ENCODE data around the gene BRF1.
"Not testable (repeated sequence)": the region's sequence is repeated elsewhere in the genome, so short reads cannot be mapped to it uniquely, and the experiment has no call there.

BRF1 gene

DNA sequence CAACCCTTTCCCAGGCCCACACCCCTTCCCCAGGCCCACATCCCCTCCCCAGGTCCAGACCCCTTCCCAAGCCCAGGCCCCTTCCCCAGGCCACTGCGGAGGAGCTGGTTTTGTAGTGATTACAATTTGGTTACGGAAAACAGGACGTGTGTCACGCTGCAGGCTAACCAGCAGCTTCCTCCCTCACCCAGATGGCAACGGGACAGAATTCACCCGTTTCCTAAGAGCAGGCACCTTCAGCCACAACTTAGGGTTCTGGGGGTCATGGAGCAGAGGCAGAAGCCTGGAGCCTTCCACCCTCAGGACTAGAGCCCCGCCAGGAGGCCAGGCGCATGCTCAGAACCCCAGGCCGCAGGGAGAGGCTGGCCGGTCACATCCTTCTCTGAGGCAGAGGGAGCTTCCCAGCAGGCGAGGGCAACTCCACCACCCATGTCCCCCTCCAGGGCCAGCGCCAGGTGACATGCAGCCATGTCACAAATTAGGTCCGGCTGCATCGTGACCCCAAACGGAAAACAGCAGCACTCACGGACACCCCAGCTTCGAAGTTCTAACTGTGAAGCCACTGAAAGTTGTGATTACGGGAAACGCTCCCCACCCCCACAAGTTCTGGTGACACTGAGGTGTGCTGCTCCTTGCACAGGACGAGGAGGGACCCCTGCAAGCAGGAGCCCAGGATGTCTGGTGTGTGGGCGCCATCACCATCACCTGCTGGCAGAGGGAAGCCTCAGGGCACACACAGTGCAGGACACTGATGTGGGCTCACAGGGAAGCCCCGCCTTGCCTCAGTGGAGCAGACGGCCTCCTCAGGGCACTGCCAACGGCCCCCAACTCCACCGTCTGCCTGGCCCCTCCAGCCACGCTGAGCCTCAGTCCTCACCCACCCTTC lies 7.7 kb downstream of the BRF1 start:
- peaks cover 50% of the 10 kb centered on the region for H3K4me1 Mint-ChIP-seq
- ATAC-seq (peak; percentile 57), DNase-seq (peak; percentile 51 to 63)
- H3K27ac Mint-ChIP-seq = peak overlapping the region; percentile 81 to 93
- H3K9me3 Mint-ChIP-seq = no peaks in the 10 kb centered on the region
- peak overlapping the region; percentile 79 to 81 for H3K4me3 Mint-ChIP-seq
- H3K27me3 Mint-ChIP-seq = no peaks in the 10 kb centered on the region

DNA sequence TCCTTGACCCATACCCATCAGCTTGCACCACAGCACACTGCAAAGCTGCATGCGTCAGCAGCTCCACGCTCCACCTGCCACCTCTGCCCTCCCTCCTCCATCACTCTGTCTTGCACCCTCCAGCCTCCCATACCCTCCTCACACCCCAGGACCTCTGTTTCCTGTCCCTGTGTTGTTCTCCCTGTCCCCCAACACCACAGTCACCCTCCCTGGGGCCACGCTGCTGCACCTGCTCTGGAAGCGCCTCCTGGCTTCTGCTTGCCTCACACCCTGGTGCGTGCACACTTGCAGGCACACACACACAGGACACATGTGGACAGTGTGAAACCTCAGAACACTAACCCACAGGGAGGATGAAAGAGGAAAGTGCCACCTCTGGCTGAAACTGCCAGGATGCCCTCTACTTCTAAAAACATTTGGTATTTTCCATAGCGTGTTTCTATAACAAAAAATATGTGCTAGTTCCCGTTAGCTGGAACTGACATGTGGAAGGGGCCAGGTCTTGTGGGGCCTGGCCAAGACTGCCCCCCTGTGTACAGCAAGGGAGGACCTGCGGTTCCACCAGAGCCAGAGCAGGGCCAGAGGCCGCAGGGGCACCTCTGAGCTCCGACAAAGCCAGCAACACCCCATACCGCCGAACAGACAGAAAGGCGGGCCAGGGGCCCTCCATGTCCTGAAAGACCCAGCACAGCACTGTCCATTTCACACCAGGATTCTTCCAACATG lies 10.0 kb downstream of the BRF1 start:
- DNase-seq (no peak), ATAC-seq (no peak)
- Mint-ChIP-seq H3K4me3 (no peak overlapping the region), H3K27ac (no peak overlapping the region), H3K4me1 (peaks cover 65% of the 10 kb centered on the region), H3K27me3 (no peaks in the 10 kb centered on the region), H3K9me3 (no peaks in the 10 kb centered on the region)

DNA sequence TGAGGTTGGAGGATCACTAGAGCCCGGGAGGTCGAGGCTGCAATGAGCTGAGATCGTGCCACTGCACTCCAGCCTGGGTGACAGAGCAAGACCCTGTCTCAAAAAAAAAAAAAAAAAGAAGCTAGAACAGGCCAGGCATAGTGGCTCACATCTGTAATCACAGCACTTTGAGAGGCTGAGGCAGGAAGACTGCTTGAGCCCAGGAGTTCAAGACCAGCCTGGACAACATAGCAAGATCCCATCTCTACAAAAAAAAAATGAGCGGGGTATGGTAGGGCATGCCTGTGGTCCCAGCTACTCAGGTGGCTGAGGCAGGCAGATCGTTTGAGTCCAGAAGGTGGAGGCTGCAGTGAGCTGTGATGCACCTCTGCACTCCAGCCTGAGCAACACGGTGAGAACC lies 11.9 kb downstream of the BRF1 start:
- not testable (repeated sequence) for H3K27ac Mint-ChIP-seq, H3K27me3 Mint-ChIP-seq, DNase-seq, H3K9me3 Mint-ChIP-seq, H3K4me3 Mint-ChIP-seq, ATAC-seq
- peaks cover 69% of the 10 kb centered on the region for H3K4me1 Mint-ChIP-seq

DNA sequence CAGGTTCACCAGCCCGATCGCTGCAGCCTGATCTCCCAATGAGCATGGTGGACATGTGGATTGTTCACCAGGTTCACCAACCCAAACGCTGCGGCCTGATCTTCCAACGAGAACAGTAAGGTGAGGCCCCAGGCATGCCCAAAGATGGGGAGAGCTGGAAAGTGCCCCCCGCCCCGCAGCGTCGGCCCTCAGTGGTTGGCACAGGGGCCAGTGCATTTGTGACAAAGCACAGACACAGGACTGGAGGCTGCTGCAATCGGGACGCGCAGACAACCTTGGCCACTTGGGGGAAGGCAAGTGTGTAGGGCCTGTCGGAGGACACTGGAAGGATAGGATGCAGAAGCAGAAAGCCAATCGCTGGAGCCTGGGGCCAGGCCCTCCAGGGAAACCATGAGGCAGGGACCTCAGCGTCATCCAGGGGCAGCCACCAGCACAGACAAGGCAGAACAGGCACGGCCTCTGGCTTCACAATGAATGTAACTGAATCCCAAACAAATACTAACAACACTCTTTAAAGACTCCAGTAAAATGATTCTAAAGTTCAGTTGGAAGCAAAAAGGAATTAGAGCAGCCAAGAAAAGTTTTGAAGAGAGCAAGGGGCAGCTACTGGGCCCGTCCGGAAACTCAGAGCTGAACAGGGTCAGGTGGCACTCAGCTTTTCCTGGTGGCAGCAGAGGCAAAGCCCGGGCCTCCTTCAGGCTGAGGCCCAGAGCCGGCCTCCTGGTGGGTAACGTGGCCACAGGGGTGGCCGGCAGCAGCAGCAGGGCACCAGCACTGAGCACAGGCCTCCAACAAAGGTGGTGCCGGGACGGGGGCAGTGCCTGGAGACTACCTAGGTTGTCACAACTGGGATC lies 13.3 kb downstream of the BRF1 start:
- peaks cover 68% of the 10 kb centered on the region for H3K4me1 Mint-ChIP-seq
- no peak for DNase-seq
- no peak overlapping the region for H3K4me3 Mint-ChIP-seq
- peak overlapping the region in 1 of 2 donors; percentile 79 for H3K27ac Mint-ChIP-seq
- H3K27me3 Mint-ChIP-seq = no peaks in the 10 kb centered on the region
- H3K9me3 Mint-ChIP-seq = no peaks in the 10 kb centered on the region
- ATAC-seq = no peak

DNA sequence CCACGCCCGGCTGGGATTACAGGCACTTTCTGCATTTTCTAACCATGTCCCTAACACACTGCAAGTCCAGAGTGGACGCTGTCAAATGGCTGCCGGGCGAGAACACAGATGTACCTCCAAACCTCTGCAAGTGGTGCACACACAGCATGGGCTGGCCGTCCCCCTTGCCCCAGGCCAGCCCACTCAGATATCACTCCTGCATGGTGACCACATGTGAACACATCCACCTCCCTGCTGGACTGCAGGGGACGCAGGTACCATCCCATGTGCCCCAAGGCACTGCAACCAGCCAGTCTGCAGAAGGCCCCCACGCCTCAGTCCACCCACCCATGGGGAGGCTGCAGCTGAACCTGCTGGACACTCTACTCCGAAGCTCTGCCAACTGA lies 14.0 kb downstream of the BRF1 start:
- Mint-ChIP-seq H3K4me3 (no peak overlapping the region), H3K27me3 (no peaks in the 10 kb centered on the region), H3K4me1 (peaks cover 70% of the 10 kb centered on the region), H3K27ac (peak overlapping the region in 1 of 2 donors; percentile 79), H3K9me3 (no peaks in the 10 kb centered on the region)
- no peak for DNase-seq
- ATAC-seq = no peak

DNA sequence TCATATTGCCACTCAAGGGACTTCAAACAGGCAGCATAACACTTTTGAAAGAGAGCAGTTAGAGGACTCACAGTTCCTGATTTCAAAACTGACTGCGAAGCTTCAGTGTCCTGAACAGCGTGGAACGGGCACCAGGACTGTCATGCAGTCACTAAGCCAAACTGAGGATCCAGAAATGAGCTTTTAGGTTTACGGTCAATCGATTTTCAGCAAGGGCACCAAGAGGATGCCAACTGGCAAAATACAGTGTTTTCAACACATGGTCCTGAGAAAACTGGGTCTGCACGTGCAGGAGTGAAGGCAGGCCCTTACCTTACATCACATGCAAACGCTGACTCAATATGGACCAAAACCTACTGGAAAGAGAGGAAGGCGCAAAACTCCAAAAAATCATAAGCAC lies 15.6 kb downstream of the BRF1 start:
- peaks cover 60% of the 10 kb centered on the region for H3K4me1 Mint-ChIP-seq
- no peak for DNase-seq
- H3K27me3 Mint-ChIP-seq = no peaks in the 10 kb centered on the region
- H3K27ac Mint-ChIP-seq = no peak overlapping the region
- no peaks in the 10 kb centered on the region for H3K9me3 Mint-ChIP-seq
- no peak overlapping the region for H3K4me3 Mint-ChIP-seq
- ATAC-seq = no peak

DNA sequence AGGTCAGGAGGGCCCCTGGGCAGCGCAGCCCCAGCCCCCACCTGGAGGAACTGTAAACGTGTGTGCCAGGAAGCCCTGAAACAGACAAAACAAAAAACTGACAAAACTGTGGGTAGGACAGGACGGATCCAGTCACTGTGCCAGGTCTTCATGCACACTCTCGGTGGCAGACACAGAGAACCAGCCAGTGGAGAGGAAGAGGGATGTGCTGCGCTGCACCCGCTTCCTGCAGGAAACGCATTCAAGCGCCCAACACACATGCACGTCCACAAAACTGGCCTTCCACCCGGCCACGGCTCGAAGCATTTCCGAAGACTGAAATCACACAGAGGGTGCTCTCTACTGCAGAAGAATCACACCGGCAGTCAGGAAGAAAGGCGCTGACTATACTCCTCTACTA lies 16.9 kb downstream of the BRF1 start:
- no peaks in the 10 kb centered on the region for H3K9me3 Mint-ChIP-seq
- no peaks in the 10 kb centered on the region for H3K27me3 Mint-ChIP-seq
- H3K4me3 Mint-ChIP-seq = peak overlapping the region in 1 of 2 donors; percentile 53
- no peak for DNase-seq
- H3K27ac Mint-ChIP-seq = no peak overlapping the region
- peak; percentile 74 for ATAC-seq
- peaks cover 60% of the 10 kb centered on the region for H3K4me1 Mint-ChIP-seq

DNA sequence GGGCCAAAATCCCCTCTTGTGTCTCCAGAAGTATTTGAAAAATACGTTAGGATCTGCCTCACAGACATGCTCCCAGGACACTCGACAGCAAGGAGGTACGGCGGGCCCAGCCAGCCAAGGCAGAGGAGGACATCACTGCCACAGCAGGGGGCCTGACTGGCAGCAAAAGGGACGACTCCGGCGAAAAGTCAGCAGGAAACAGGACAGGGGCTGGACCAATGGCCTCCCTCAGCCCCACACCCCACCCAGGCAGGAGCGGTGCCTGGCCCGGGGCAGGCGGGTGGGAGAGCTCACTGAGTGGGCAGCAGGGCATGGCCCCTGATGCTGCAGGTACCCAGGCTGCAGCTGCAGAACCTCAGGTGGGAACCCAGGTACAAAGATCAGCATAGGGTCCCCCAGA lies 17.8 kb downstream of the BRF1 start:
- H3K27ac Mint-ChIP-seq = no peak overlapping the region
- no peak overlapping the region for H3K4me3 Mint-ChIP-seq
- H3K4me1 Mint-ChIP-seq = peaks cover 60% of the 10 kb centered on the region
- no peaks in the 10 kb centered on the region for H3K27me3 Mint-ChIP-seq
- no peaks in the 10 kb centered on the region for H3K9me3 Mint-ChIP-seq
- DNase-seq (no peak), ATAC-seq (no peak)

DNA sequence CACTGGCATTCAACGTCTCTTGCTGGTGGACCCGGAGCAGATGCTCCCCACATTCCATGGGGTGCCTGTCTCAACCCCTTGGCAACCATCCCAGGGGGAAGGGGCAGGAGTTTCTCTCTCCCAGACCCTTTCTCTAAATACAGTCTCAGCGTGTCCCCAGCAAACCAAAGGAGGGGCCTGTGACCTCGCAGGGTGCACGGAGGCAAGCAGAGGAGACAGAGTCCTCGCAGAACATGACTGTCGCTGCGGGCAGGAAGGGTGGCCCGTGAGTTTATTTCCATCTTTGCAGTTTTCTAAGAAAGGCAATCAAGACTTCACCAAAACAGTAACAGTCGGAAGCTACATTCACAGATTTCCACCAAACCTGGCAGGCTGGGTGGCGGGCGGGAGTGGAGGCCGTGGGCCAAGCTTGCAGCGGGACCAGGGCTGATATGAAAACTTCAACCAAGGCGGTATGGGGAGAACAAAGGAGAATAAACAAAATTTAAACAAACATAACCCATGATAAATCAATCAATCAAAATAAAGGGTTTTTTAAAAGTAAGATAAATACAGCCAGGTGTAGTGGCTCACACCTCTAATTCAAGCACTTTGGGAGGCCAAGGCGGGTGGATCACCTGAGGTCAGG lies 18.6 kb downstream of the BRF1 start:
- H3K4me3 Mint-ChIP-seq = no peak overlapping the region
- DNase-seq (no peak), ATAC-seq (no peak)
- H3K4me1 Mint-ChIP-seq = peaks cover 53% of the 10 kb centered on the region
- no peaks in the 10 kb centered on the region for H3K9me3 Mint-ChIP-seq
- no peaks in the 10 kb centered on the region for H3K27me3 Mint-ChIP-seq
- no peak overlapping the region for H3K27ac Mint-ChIP-seq

DNA sequence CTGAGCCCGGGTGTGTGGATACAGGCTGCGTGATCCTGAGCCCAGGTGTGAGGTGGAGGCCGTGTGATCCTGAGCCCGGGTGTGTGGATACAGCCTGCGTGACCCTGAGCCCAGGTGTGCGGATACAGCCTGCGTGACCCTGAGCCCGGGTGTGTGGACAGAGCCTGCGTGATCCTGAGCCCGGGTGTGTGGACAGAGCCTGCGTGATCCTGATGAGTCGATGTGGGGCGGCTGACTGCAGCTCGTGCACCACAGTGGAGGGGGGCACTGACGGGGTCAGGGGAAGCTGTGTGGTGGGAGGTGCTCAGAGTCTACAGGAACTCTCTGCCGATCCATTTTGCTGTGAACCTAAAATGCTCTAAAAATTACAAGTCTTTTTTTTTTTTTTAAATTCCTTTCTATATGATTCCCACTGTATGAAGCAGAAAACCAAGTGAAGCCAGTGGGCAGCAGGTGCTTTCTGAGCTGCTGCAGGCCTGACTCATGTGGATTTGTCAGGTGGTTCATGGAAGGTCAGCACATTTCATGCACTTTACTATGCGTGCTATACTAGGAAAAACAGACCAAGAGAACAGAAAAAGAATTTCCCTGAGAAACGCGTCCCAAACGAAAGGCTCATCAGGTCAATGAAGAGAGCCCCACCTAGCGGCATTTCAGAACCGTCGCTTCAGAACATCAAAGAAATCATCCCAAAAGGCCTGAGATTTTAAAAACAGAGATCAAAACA lies 19.3 kb downstream of the BRF1 start:
- no peak overlapping the region for H3K4me3 Mint-ChIP-seq
- H3K4me1 Mint-ChIP-seq = peaks cover 47% of the 10 kb centered on the region
- DNase-seq (no peak), ATAC-seq (no peak)
- H3K27ac Mint-ChIP-seq = no peak overlapping the region
- H3K27me3 Mint-ChIP-seq = no peaks in the 10 kb centered on the region
- no peaks in the 10 kb centered on the region for H3K9me3 Mint-ChIP-seq

DNA sequence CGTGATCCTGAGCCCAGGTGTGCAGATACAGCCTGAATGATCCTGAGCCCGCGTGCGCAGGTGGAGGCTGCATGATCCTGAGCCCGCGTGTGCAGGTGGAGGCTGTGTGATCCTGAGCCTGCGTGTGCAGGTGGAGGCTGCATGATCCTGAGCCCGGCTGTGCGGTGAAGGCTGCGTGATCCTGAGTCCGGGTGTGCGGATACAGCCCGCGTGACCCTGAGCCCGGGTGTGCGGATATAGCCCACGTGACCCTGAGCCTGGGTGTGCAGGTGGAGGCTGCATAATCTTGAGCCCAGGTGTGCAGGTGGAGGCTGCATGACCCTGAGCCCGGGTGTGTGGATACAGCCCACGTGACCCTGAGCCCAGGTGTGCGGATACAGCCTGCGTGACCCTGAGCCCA lies 20.3 kb downstream of the BRF1 start:
- peaks cover 40% of the 10 kb centered on the region for H3K4me1 Mint-ChIP-seq
- no peaks in the 10 kb centered on the region for H3K27me3 Mint-ChIP-seq
- no peak overlapping the region for H3K27ac Mint-ChIP-seq
- no peaks in the 10 kb centered on the region for H3K9me3 Mint-ChIP-seq
- no peak for ATAC-seq
- no peak for DNase-seq
- H3K4me3 Mint-ChIP-seq = no peak overlapping the region

DNA sequence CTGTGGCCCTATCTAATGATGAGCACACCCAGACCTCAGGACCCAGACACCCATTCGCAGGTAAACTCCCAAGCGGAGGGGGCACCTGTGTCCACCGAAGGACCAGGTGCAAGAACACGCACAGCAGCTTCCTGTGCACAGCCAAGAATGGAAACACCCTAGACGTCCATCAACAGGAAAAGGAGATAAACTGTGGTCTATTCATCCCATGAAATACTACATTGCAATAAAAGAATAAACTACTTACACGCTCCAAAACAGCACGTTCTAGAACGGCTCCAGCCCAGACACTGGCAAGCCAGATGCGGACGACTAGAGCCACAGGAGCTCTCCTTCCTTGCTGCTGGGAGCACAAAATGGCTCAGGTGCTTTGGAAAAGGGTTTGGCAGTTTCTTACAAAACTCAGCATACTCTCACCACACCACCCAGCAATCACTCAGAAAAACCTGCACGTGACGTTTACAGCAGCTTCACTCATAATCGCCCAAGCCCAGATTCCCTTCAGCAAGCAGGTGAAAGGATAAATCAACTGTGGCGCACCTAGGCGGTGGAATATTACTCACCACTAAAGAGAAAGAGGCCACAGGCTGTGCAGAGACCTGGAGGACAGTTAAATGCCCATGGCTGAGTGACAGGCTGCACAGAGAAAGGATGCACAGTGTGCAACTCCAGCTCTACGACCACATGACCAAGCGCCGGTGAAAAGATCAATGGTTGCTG lies 21.0 kb downstream of the BRF1 start:
- Mint-ChIP-seq H3K9me3 (no peaks in the 10 kb centered on the region), H3K4me3 (no peak overlapping the region), H3K4me1 (peaks cover 35% of the 10 kb centered on the region), H3K27me3 (no peaks in the 10 kb centered on the region), H3K27ac (no peak overlapping the region)
- ATAC-seq (no peak), DNase-seq (no peak)

DNA sequence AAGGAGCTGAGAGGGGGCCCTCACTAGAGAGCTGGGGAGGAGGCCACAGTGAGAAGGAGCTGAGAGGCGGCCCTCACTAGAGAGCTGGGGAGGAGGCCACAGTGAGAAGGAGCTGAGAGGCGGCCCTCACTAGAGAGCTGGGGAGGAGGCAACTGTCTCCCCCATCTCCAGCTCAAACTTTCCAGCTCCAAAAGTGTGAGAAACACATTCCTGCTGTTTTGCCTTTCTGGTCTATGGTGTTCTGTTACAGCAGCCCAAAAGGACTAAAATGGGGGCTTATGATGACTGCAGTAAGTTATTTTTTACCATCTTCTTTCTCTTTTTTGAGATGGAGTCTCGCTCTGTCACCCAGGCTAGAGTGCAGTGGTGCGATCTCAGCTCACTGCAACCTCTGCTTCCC lies 23.4 kb downstream of the BRF1 start:
- not testable (repeated sequence) for H3K27ac Mint-ChIP-seq, DNase-seq, H3K4me3 Mint-ChIP-seq, H3K27me3 Mint-ChIP-seq, H3K9me3 Mint-ChIP-seq, ATAC-seq
- peaks cover 13% of the 10 kb centered on the region for H3K4me1 Mint-ChIP-seq

DNA sequence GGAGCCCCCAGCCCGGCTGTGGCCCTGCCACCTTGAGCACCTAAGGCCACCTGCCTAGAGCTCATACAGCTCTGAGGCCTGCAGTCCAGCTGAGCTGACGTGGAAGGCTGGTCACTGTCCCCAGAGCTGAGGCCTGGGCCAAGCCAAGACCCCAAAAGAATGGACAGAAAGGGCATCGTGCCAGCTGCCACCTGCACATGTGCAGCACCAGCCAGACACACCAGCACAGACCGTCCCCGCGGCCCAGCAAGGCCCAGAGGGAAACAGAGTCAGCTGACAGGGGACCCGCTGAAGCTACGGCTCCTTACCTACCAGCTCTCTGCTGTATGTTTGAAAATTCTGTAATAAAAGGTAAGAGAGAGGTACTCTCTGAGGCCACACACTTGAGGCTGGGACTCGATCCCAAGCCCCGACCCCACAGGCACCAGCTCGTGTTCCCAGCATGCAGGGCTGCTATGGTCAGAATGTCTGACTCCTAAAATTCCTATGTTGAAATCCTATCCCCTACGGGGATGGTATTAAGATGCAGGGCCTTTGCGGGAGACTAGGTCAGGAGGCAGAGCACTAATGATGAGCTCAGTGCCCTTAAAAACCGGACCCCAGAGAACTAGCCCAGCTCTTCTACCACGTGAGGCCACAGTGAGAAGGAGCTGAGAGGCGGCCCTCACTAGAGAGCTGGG lies 25.4 kb downstream of the BRF1 start:
- Mint-ChIP-seq H3K4me3 (no peak overlapping the region), H3K27ac (no peak overlapping the region), H3K9me3 (no peaks in the 10 kb centered on the region), H3K27me3 (no peaks in the 10 kb centered on the region), H3K4me1 (peaks cover 8% of the 10 kb centered on the region)
- no peak for ATAC-seq
- no peak for DNase-seq

Data from stimulated activated naive CD8-positive, alpha-beta T cell treated with anti-CD3 and anti-CD28 coated beads, Interleukin-15, amount 100 ng/mL, for 72 hours (primary cell).